ENCODE measurements around the gene LAMC1.

Gene LAMC1

GRCh38 chr1:183021405-183022201 is 1.6 kb upstream of the LAMC1 start:
- DNase-seq, result no peak

GRCh38 chr1:183022202-183023145 is 746 bp upstream of the LAMC1 start:
- DNase-seq, result no peak

GRCh38 chr1:183023601-183024316 is 539 bp downstream of the LAMC1 start:
- no peak for DNase-seq

- DNase-seq, result no peak
Observed at GRCh38 chr1:183024317-183025009, 1.2 kb downstream of the LAMC1 start.

- DNase-seq, result no peak
Observed at GRCh38 chr1:183025010-183025337, 1.8 kb downstream of the LAMC1 start.

GRCh38 chr1:183025782-183026774 is 2.9 kb downstream of the LAMC1 start:
- DNase-seq, result no peak

- DNase-seq, result no peak
Observed at GRCh38 chr1:183027031-183027430, 3.8 kb downstream of the LAMC1 start.

GRCh38 chr1:183027791-183028190 is 4.6 kb downstream of the LAMC1 start:
- DNase-seq, result no peak

- no peak for DNase-seq
Observed at GRCh38 chr1:183029591-183030000, 6.4 kb downstream of the LAMC1 start.

- no peak for DNase-seq
Observed at GRCh38 chr1:183030053-183030452, 6.8 kb downstream of the LAMC1 start.

GRCh38 chr1:183032122-183032921 is 9.1 kb downstream of the LAMC1 start:
- no peak for DNase-seq

- DNase-seq, result no peak
Observed at GRCh38 chr1:183033205-183033604, 10.0 kb downstream of the LAMC1 start.

- DNase-seq, result no peak
Observed at GRCh38 chr1:183034682-183035081, 11.5 kb downstream of the LAMC1 start.

- no peak for DNase-seq
Observed at GRCh38 chr1:183038333-183038866, 15.2 kb downstream of the LAMC1 start.

- no peak for DNase-seq
Observed at GRCh38 chr1:183038913-183039312, 15.7 kb downstream of the LAMC1 start.

- DNase-seq, result no peak
Observed at GRCh38 chr1:183039330-183039729, 16.1 kb downstream of the LAMC1 start.

- DNase-seq, result no peak
Observed at GRCh38 chr1:183039985-183040447, 16.8 kb downstream of the LAMC1 start.

- DNase-seq, result no peak
Observed at GRCh38 chr1:183040547-183040971, 17.3 kb downstream of the LAMC1 start.

- no peak for DNase-seq
Observed at GRCh38 chr1:183043254-183043653, 20.0 kb downstream of the LAMC1 start.

Measured in activated CD4-positive, alpha-beta T cell treated with anti-CD3 and anti-CD28 coated beads, Interleukin-2, amount 50 U/mL, for 1 hour (primary cell).